Measurements from ENCODE around the gene POU2AF1. TPM values are rescaled to one million over a fixed set of nuclear protein-coding genes. Genes with fewer than 3 reads are reported as not detected.

The POU2AF1 gene, protein sequence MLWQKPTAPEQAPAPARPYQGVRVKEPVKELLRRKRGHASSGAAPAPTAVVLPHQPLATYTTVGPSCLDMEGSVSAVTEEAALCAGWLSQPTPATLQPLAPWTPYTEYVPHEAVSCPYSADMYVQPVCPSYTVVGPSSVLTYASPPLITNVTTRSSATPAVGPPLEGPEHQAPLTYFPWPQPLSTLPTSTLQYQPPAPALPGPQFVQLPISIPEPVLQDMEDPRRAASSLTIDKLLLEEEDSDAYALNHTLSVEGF
- total RNA-seq: 1.2 TPM

DNA sequence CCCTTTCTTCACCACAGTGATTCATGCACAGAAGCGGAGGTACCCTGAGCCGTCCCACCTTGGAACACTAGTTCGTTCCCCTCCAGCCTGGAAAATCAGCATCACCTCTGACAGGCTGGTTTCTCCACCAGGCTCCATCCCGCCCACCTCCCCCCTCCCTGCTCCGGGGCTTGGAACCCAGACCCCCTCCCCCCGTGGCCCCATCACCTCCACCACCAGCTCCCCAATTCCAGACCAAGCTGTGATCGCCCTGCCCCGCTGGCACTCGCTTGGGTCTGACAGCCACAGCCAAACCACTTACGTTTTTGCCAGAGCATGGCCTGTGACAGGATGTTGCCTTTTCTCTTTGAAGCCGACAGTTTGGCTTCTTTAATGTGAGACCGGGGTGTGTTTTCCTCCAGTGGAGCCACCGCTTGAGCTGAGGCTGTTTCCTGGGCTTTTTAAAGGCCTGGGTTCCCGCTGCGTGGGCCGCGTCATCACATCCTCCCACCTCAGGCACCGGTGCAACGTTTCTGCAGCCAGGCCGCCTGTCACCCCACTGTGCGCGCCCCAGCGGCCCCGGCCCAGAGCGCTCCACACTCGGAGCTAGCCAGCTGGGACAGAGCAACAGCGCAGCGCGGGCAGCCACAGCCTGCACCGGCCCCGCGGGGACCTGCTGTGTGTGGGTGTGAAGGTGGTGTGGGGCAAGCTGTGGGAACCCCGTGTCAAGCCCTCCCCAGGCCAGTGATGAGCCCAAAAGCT is at the start of gene POU2AF1:
POU2AF1 (minus strand) TSS at position 415 of the 741 bp plus-strand sequence; CDS start at position 317, 98 bp downstream.
- DNase-seq (ENCODE audit: low spot score) (no peak), ATAC-seq (peak; percentile 50)
- intact Hi-C loops (cut with DNase I): no loop called here

DNA sequence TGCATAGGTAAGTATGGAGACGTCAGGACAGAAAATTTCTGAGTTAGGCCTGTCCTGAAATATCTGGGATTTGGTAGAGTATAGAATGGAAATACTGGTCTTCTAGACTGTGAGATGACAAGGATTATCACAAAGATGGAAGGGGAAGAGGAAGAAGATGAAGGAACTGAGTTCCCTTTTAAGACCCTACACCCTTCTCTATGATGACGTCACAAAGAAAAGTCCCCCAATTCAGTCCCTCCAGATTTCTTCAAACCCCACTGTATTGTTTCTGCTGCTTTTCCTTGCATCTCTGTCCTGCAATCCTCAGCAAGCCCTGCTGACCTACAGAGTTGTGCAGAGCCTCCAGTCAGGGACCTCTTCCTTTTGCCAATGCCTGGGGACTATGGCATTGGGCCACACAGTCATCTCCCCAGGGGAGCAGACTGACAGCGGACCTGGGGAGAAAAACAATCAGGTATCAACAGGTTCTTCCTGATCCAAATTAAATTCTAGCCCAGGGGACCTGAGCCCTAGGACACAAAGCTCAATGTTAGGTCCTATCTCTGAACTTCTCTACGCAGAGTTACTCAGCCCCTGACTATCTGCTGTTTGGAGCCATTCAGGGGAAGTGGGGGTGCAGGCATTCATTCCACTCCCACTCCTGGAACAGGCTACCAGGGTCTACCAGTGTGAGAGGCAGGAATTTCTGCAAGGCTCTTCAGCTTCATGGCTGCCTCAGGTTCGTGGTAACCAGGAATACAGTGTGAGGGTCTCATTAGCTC is 49.2 kb upstream of the POU2AF1 start:
- intact Hi-C loops (cut with DNase I): loop anchor here (10.0 kb wide), 1 partner anchor 143 kb away; no protein-coding TSS in a partner anchor
- DNase-seq (ENCODE audit: low spot score) (no peak), ATAC-seq (no peak)

DNA sequence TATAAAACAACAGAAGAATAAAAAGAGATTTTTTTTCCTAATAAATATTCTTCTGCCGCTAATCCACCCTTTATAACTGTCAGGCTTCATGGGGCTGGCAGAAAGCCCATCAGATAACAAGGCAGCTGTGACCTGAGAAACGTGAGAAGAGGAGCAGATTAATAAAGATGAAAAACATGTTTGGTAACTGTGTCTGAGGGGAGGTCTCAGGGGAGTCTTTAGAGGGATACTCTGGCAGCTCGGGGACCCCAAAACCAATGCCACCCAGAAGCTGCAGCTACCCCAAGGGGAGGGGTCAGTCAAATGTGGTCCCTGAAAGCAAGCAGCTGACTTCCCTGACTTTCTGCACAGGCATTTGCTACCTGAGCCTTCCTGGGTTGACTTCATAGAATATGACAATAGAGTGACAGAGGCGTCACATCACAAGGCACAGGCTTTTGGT is 48.4 kb upstream of the POU2AF1 start:
- DNase-seq (ENCODE audit: low spot score) (no peak), ATAC-seq (no peak)
- intact Hi-C loops (cut with DNase I): loop anchor here (10.0 kb wide), 1 partner anchor 143 kb away; no protein-coding TSS in a partner anchor

DNA sequence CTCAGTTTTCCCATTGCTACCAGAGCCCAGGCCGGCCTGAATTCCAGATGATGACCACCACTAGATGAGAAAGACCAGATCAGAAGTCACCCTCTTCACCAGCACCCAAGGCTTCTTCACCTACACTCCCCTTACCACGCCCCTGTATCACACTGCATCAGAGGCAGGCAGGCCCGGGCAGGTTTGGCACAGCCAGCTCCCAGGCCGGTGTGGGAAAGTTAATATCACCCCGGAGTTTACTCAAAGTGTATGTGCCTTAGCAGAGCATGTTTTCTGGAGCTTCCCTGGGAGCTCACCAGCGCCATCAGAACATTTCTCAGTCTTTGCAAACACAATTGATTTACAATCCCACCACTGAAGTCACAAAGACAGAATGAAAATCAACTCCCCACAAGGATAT is 47.5 kb upstream of the POU2AF1 start:
- intact Hi-C loops (cut with DNase I): loop anchor here (10.0 kb wide), 1 partner anchor 142 kb away; no protein-coding TSS in a partner anchor
- DNase-seq (ENCODE audit: low spot score): no peak
- no peak for ATAC-seq

DNA sequence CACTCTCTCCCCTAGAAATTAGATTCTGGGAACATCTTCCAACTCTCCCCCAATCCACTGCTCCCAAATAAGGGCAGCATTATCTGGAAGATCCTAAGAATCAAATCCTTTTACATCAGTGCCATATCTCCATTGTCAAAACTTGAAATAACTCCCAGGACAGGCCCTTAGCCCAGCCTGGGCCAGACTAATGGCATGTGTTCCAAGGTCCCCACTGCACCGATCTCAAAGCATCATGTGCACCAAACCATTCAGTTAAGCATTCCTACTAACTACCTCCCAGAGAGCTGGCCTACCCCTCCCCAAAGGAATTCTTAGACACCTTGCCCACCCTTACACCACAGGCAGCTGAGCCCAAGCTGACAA is 44.2 kb upstream of the POU2AF1 start:
- ATAC-seq: no peak
- no peak for DNase-seq (ENCODE audit: low spot score)
- intact Hi-C loops (cut with DNase I): loop anchor here (10.0 kb wide), 1 partner anchor 138 kb away; no protein-coding TSS in a partner anchor

GRCh38 chr11:111422494-111423249 is 43.6 kb upstream of the POU2AF1 start:
- peak; percentile 82 for ATAC-seq
- intact Hi-C loops (cut with DNase I): loop anchor here (10.0 kb wide), 1 partner anchor 138 kb away; no protein-coding TSS in a partner anchor
- DNase-seq (ENCODE audit: low spot score): peak; percentile 71

DNA sequence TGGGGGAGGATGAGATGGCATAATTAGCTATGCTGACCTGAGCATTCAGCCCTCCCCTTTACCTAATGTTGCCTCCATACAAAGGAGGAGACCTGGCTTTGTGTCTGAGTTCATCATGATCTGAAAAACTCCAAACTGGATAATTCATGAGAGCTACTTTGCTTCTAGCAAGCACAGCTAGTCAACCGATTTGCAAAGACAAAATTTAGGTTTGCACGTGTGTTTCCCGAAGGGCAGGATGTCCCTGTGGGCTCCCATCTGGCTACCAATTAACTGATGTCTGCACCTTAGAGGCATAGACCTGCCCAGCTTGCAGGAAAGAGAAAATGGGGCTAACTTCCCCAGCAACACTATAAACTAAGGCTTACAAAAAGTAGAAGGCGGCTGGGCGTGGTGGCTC is 42.2 kb upstream of the POU2AF1 start:
- DNase-seq (ENCODE audit: low spot score) (no peak), ATAC-seq (no peak)
- intact Hi-C loops (cut with DNase I): loop anchor here (10.0 kb wide), 1 partner anchor 136 kb away; no protein-coding TSS in a partner anchor

GRCh38 chr11:111419641-111420327 is 40.7 kb upstream of the POU2AF1 start:
- no peak for ATAC-seq
- intact Hi-C loops (cut with DNase I): loop anchor here (10.0 kb wide), 1 partner anchor 135 kb away; no protein-coding TSS in a partner anchor
- DNase-seq (ENCODE audit: low spot score): no peak

GRCh38 chr11:111419181-111419580 is 40.1 kb upstream of the POU2AF1 start:
- intact Hi-C loops (cut with DNase I): no loop called here
- ATAC-seq (no peak), DNase-seq (ENCODE audit: low spot score) (no peak)

- intact Hi-C loops (cut with DNase I): no loop called here
- ATAC-seq: no peak
- no peak for DNase-seq (ENCODE audit: low spot score)
Measured at GRCh38 chr11:111418436-111418787, 39.3 kb upstream of the POU2AF1 start.

GRCh38 chr11:111417766-111418435 is 38.8 kb upstream of the POU2AF1 start:
- DNase-seq (ENCODE audit: low spot score) (peak; percentile 81), ATAC-seq (peak; percentile 93)
- intact Hi-C loops (cut with DNase I): no loop called here

- ATAC-seq: peak; percentile 31
- no peak for DNase-seq (ENCODE audit: low spot score)
- intact Hi-C loops (cut with DNase I): no loop called here
Measured at GRCh38 chr11:111417011-111417765, 38.1 kb upstream of the POU2AF1 start.

DNA sequence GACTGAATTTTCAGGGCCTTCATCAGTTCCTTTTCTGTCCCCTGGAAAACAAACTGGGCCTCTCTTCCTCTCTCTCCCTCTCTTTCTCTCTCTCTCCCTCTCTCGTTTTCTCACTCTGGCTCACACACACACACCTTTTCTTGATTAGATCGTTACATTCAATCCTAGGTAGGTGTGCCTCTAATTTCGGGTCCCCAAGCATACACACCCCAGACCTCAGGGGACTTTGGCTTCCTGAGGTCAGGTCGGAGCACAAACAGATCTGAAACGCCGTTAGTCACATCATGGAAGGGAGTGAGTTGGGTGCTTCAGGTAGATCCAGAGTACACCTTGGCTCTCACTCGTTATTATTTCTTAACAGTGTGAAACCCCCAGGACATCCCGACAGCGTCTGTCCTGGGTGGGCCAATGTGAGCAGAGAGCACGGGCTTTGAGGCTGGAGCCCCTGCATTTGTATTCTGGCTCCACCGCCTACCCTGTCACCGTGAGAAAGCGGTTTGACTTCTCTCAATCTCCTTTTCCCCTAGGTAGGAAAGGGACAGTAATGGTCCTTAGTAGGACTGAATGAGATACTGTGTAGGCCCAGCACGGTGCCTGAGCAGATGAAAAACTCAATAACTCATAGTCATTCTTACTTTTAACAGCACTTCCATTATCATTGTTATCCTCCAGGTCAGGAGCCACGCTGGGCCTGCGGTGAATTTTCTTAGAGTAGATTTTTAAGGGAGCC is 37.3 kb upstream of the POU2AF1 start:
- no peak for DNase-seq (ENCODE audit: low spot score)
- intact Hi-C loops (cut with DNase I): no loop called here
- no peak for ATAC-seq

DNA sequence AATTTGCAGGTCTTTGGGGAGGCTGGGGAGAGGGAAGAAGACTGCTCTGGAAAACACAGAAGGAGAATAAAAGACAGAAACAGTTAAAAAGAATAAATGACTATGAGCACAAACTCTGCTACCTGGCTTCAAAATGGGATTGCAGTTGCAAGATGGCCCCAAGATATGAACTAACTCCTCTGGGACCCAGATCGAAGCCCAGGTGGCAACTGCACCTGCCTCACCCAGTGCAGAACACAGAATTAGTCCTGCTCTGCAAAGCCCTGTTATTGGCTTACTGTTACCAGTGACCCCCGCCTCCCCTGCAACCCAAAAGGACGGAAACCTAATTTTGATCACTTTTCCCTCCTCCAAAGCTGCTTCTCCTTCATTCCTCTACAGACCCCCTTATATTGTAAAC is 35.9 kb upstream of the POU2AF1 start:
- ATAC-seq (no peak), DNase-seq (ENCODE audit: low spot score) (no peak)
- intact Hi-C loops (cut with DNase I): no loop called here

DNA sequence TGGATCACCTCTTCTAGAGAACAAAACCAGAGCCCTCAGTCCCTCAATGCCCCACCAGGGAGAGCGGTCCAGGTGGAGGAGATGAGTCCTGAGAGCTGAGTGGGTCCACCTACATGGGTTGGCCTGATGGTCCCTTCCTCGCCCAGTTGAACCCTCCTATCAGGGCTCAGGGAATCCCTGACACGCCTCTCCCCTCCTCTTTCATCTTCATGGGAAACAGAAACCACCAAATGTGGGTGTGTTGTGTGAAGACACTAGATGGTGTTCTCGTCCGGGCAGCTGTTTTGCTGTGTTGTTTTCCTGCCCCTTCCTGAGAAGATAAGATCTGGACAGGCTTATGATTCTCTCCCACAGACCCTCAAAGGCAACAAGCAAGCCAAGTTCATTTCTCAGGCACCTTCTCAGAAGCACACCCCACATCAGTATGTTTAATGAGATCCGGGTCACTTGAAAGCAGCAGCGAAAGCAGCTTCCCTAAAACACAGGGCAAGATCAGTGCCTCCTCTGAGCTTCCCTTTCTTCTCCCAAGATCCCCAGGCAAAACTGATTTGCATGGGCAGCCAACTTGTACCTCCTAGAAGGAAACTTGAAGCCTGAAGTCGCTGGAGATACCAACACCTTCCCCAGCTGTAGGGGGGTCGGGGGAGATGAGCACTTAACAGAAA is 35.3 kb upstream of the POU2AF1 start:
- intact Hi-C loops (cut with DNase I): no loop called here
- DNase-seq (ENCODE audit: low spot score) (no peak), ATAC-seq (no peak)

GRCh38 chr11:111413849-111414248 is 34.8 kb upstream of the POU2AF1 start:
- no peak for DNase-seq (ENCODE audit: low spot score)
- intact Hi-C loops (cut with DNase I): no loop called here

More at GRCh38 chr11:111413849-111414248, 34.8 kb upstream of the POU2AF1 start:
- no peak for ATAC-seq
